Activated CD4-positive, alpha-beta T cell treated with anti-CD3 and anti-CD28 coated beads for 4 hours (primary cell): ENCODE data around the gene ITIH3.
"Not testable (repeated sequence)": the region's sequence is repeated elsewhere in the genome, so short reads cannot be mapped to it uniquely, and the experiment has no call there.

Experiments
- DNase-seq, 2 donors: peaks; one replicate each; pipeline ENCODE4 v3.0.0-alpha.2; 2020

Gene ITIH3

GRCh38 chr3:52794612-52795099 lies at the start of gene ITIH3:
ITIH3 (plus strand) TSS chr3:52794796; CDS start chr3:52794804, 8 bp downstream.
- DNase-seq: no peak

GRCh38 chr3:52752045-52752660 lies 42.4 kb upstream of the ITIH3 start:
- no peak for DNase-seq

GRCh38 chr3:52754373-52754772 lies 40.2 kb upstream of the ITIH3 start:
- DNase-seq: no peak

GRCh38 chr3:52756141-52756540 lies 38.5 kb upstream of the ITIH3 start:
- no peak for DNase-seq

GRCh38 chr3:52763466-52763865 lies 31.1 kb upstream of the ITIH3 start:
- DNase-seq: no peak

- no peak for DNase-seq
Measured at GRCh38 chr3:52769786-52770455, 24.7 kb upstream of the ITIH3 start.

GRCh38 chr3:52770496-52771333 lies 23.9 kb upstream of the ITIH3 start, which contains the start of gene NEK4:
NEK4 (minus strand) TSS chr3:52770940; CDS start chr3:52770746, 194 bp downstream.
- peak; percentile 79 to 80 for DNase-seq

GRCh38 chr3:52771334-52771681 lies 23.3 kb upstream of the ITIH3 start:
- no peak for DNase-seq

GRCh38 chr3:52771702-52772101 lies 22.9 kb upstream of the ITIH3 start:
- DNase-seq: no peak

- DNase-seq: no peak
Measured at GRCh38 chr3:52773361-52774065, 21.1 kb upstream of the ITIH3 start.

- DNase-seq: no peak
Measured at GRCh38 chr3:52774066-52774713, 20.4 kb upstream of the ITIH3 start.

GRCh38 chr3:52774901-52775864 lies 19.4 kb upstream of the ITIH3 start:
- no peak for DNase-seq

GRCh38 chr3:52775877-52776276 lies 18.7 kb upstream of the ITIH3 start:
- DNase-seq: no peak

- DNase-seq: not testable (repeated sequence)
Measured at GRCh38 chr3:52776486-52776885, 18.1 kb upstream of the ITIH3 start.

GRCh38 chr3:52777127-52777958 lies 17.3 kb upstream of the ITIH3 start, which contains the start of gene ITIH1:
ITIH1 (plus strand) TSS chr3:52777599; CDS start chr3:52777616, 17 bp downstream.
- DNase-seq: no peak

- DNase-seq: no peak
Measured at GRCh38 chr3:52777959-52778805, 16.4 kb upstream of the ITIH3 start.

- DNase-seq: no peak
Measured at GRCh38 chr3:52779011-52779836, 15.4 kb upstream of the ITIH3 start.
